Activated naive CD4-positive, alpha-beta T cell treated with anti-CD3 and anti-CD28 coated beads, Interleukin-2, amount 50 U/mL, for 72 hours (primary cell): Measurements from ENCODE around the gene LEO1. TPM values are rescaled to one million over a fixed set of nuclear protein-coding genes. Genes with fewer than 3 reads are reported as not detected.

Experiments used
- ATAC-seq, 2 donors: fragments of 150-1000 bp; cut with Tn5 transposase; 2 replicates each; pipeline ENCODE4 v1.10.0; 2021; ENCODE audit warnings: mild to moderate bottlenecking in 2 of 2, moderate library complexity in 2 of 2
- DNase-seq, 2 donors: peaks; one replicate each; pipeline ENCODE4 v3.0.0; 2021 to 2022; ENCODE audit warnings: low spot score in 2 of 2
- H3K27ac Mint-ChIP-seq, 2 donors: one replicate each; pipeline ENCODE4 v1.8.0; 2022; ENCODE audit warnings: mild to moderate bottlenecking in 2 of 2, mixed read lengths in 2 of 2
- H3K36me3 Mint-ChIP-seq, 2 donors: one replicate each; pipeline ENCODE4 v1.8.0; 2022; ENCODE audit warnings: mixed read lengths in 2 of 2
- H3K9me3 Mint-ChIP-seq, 2 donors: one replicate each; pipeline ENCODE4 v1.8.0; 2022; ENCODE audit warnings: mixed read lengths in 2 of 2
- total RNA-seq, 2 donors: library from RNA; stranded (reverse); gene quantifications; one replicate each; pipeline ENCODE4 v1.2.3, GENCODE V29; 2022

LEO1 gene
- total RNA-seq, 2 donors from 2014 or later = 15.4 to 31.2 TPM

GRCh38 chr15:51908316-51908715 is 63.3 kb downstream of the LEO1 start:
- Mint-ChIP-seq H3K27ac (peak overlapping the region in 1 of 2 donors; percentile 29), H3K9me3 (no peaks in the 10 kb centered on the region), H3K36me3 (peaks cover 0 to 6% of the 10 kb centered on the region in 2 donors)
- ATAC-seq (no peak), DNase-seq (no peak)

- peak overlapping the region in 1 of 2 donors; percentile 50 for H3K27ac Mint-ChIP-seq
- H3K9me3 Mint-ChIP-seq = no peaks in the 10 kb centered on the region
Observed at GRCh38 chr15:51907136-51907862, 64.3 kb downstream of the LEO1 start.

GRCh38 chr15:51904931-51905330 is 66.6 kb downstream of the LEO1 start:
- H3K36me3 Mint-ChIP-seq = peaks cover 0 to 9% of the 10 kb centered on the region in 2 donors
- DNase-seq (no peak), ATAC-seq (no peak)
- H3K9me3 Mint-ChIP-seq = no peaks in the 10 kb centered on the region
- H3K27ac Mint-ChIP-seq = peak overlapping the region in 1 of 2 donors; percentile 72

More at GRCh38 chr15:51907136-51907862, 64.3 kb downstream of the LEO1 start:
- DNase-seq (no peak), ATAC-seq (peak; percentile 26 to 84)
- H3K36me3 Mint-ChIP-seq = peaks cover 0 to 6% of the 10 kb centered on the region in 2 donors

GRCh38 chr15:51904421-51904820 is 67.2 kb downstream of the LEO1 start:
- no peak for ATAC-seq
- Mint-ChIP-seq H3K36me3 (peaks cover 0 to 6% of the 10 kb centered on the region in 2 donors), H3K27ac (no peak overlapping the region), H3K9me3 (no peaks in the 10 kb centered on the region)
- no peak for DNase-seq

GRCh38 chr15:51889486-51889885 is 82.1 kb downstream of the LEO1 start:
- Mint-ChIP-seq H3K36me3 (peaks cover 4 to 10% of the 10 kb centered on the region in 2 donors), H3K9me3 (no peaks in the 10 kb centered on the region), H3K27ac (no peak overlapping the region)
- DNase-seq (no peak), ATAC-seq (no peak)

GRCh38 chr15:51888593-51889195 is 82.9 kb downstream of the LEO1 start:
- peaks cover 10 to 13% of the 10 kb centered on the region in 2 donors for H3K36me3 Mint-ChIP-seq
- no peaks in the 10 kb centered on the region for H3K9me3 Mint-ChIP-seq
- peak overlapping the region in 1 of 2 donors; percentile 8 for H3K27ac Mint-ChIP-seq
- DNase-seq (no peak), ATAC-seq (no peak)

Other genes starting within 250 kb of the LEO1 start
- 10 to 100 TPM; 10.7 to 16.5 TPM for gene LYSMD2, start 234.1 kb downstream of the LEO1 start, total RNA-seq
- gene TMOD2, start 220.2 kb downstream of the LEO1 start, total RNA-seq = 1 to 10 TPM; 2.8 to 3.6 TPM
- gene TMOD3, start 142.1 kb downstream of the LEO1 start, total RNA-seq = 10 to 100 TPM; 53.9 to 56.3 TPM
- 10 to 100 TPM; 15.2 to 30.9 TPM for gene MAPK6, start 47.4 kb upstream of the LEO1 start, total RNA-seq
- not detected for gene BCL2L10, start 141.0 kb upstream of the LEO1 start, total RNA-seq
- gene GNB5, start 219.6 kb upstream of the LEO1 start, total RNA-seq = 10 to 100 TPM; 20.5 to 24.1 TPM